Liver (tissue), 3 donors: ENCODE results near the gene ASB11.

Experiments used
- ATF3 ChIP-seq: IDR thresholded peaks from 2 replicates; pipeline ENCODE4 v1.6.1; 2016; ENCODE audit warnings: antibody characterized with exemption
- CTCF ChIP-seq: fragments of 150-350 bp; IDR thresholded peaks from 2 replicates; pipeline ENCODE4 v1.5.1; 2017; ENCODE audit warnings: improper control_type of control experiment, low read depth, low read length; ENCODE audit not compliant: missing input control
- EGR1 ChIP-seq, 2 donors: IDR thresholded peaks; 2 replicates each; pipeline ENCODE4 v1.6.1; 2016 to 2018; ENCODE audit warnings: antibody characterized with exemption in 2 of 2, low read depth in 2 of 2
- MAX ChIP-seq: IDR thresholded peaks from 2 replicates; pipeline ENCODE4 v1.6.1; 2016; ENCODE audit warnings: antibody characterized with exemption
- REST ChIP-seq: IDR thresholded peaks from 2 replicates; pipeline ENCODE4 v1.6.1; 2016; ENCODE audit warnings: antibody characterized with exemption, mild to moderate bottlenecking
- TAF1 ChIP-seq: conservative IDR thresholded peaks from 2 replicates; pipeline ENCODE4 v1.6.1; 2016; ENCODE audit warnings: antibody characterized with exemption, mild to moderate bottlenecking
- ZBTB33 ChIP-seq: IDR thresholded peaks from 2 replicates; pipeline ENCODE4 v1.6.1; 2016; ENCODE audit warnings: antibody characterized with exemption
- donor health status: healthy.
- donor health status: healthy.

- TF ChIP-seq MAX: no peak
- no peak for TF ChIP-seq TAF1
- no peak for TF ChIP-seq EGR1 (IDR thresholded peaks at IDR 0.05; ENCODE audit: low read depth in 2 of 2)
- no peak for TF ChIP-seq REST
- no peak for TF ChIP-seq CTCF
- TF ChIP-seq ZBTB33: no peak
- no peak for TF ChIP-seq ATF3
Observed at GRCh38 chrX:15314472-15314871, 968 bp downstream of the ASB11 start.
